Esophagus mucosa (tissue), 1 donor: ENCODE measurements around the gene NACA. TPM values are rescaled to one million over a fixed set of nuclear protein-coding genes. Genes with fewer than 3 reads are reported as not detected.
"Not testable (repeated sequence)": the region's sequence is repeated elsewhere in the genome, so short reads cannot be mapped to it uniquely, and the experiment has no call there.

Experiments
- ATAC-seq: fragments of 200-7000 bp; cut with Tn5 transposase; one replicate; pipeline ENCODE4 v1.9.1; 2020
- total RNA-seq: library from RNA; stranded (reverse); gene quantifications from one replicate; pipeline ENCODE4 v1.2.4, GENCODE V29; 2023
- donor health status: DM: yes; HTN: yes; CAD: no.

The NACA gene
- total RNA-seq: 786 TPM

GRCh38 chr12:56724972-56725722 lies at the start of gene NACA:
TSS of gene NACA (minus strand) at chr12:56725299. CDS start at chr12:56724521, 778 bp downstream.
- ATAC-seq: peak; percentile 87

GRCh38 chr12:56773113-56773512 lies 48.0 kb upstream of the NACA start:
- ATAC-seq: no peak

- ATAC-seq: no peak
Measured at GRCh38 chr12:56772625-56773024, 47.5 kb upstream of the NACA start.

- ATAC-seq: no peak
Measured at GRCh38 chr12:56769868-56770267, 44.8 kb upstream of the NACA start.

GRCh38 chr12:56768424-56768823 lies 43.3 kb upstream of the NACA start:
- ATAC-seq: no peak

- peak; percentile 21 for ATAC-seq
Measured at GRCh38 chr12:56766535-56766934, 41.4 kb upstream of the NACA start.

- ATAC-seq: no peak
Measured at GRCh38 chr12:56763753-56764657, 38.9 kb upstream of the NACA start.

DNA sequence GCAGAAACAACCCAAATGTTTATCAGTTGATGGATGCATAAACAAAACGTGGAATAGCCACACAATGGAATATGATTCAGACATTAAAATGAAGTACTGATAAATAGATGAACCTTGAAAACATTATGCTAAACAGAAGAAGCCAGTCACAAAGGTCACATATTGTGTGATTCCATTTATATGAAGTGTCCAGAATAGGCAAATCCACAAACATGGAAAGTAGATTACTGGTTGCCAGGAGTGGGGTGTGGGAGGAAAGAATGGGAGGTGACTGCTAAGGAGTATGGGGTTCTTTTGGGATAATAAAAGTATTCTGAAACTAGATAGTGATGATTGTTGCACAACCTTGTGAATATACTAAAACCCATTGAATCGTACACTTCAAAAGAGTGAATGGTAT lies 36.7 kb upstream of the NACA start:
- no peak for ATAC-seq

GRCh38 chr12:56760460-56760859 lies 35.4 kb upstream of the NACA start:
- ATAC-seq: no peak

- no peak for ATAC-seq
Measured at GRCh38 chr12:56759263-56759908, 34.3 kb upstream of the NACA start.

- no peak for ATAC-seq
Measured at GRCh38 chr12:56758728-56759262, 33.7 kb upstream of the NACA start.

- ATAC-seq: not testable (repeated sequence)
Measured at GRCh38 chr12:56757971-56758370, 32.9 kb upstream of the NACA start.

- no peak for ATAC-seq
Measured at GRCh38 chr12:56753566-56753965, 28.5 kb upstream of the NACA start.

- ATAC-seq: peak; percentile 86
Measured at GRCh38 chr12:56751712-56752598, 26.9 kb upstream of the NACA start, which contains the start of gene PRIM1. TSS of gene PRIM1 (minus strand) at chr12:56752323. CDS start at chr12:56752298, 25 bp downstream.

DNA sequence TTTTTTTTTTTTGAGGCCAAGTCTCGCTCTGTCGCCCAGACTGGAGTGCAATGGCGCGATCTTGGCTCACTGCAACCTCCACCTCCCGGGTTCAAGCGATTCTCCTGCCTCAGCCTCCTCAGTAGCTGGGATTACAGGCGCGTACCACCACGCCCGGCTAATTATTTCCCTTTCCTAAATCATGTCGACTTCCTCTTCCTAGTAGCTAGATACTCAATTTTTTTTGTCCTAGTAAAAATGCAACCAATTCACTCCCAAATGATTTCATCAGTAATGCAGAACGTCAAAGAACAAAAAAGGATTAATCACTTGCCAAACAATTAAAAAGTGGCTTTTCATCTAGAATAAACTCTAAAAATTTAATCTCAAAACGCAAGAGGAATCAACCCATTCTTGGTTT lies 25.5 kb upstream of the NACA start:
- ATAC-seq: not testable (repeated sequence)

DNA sequence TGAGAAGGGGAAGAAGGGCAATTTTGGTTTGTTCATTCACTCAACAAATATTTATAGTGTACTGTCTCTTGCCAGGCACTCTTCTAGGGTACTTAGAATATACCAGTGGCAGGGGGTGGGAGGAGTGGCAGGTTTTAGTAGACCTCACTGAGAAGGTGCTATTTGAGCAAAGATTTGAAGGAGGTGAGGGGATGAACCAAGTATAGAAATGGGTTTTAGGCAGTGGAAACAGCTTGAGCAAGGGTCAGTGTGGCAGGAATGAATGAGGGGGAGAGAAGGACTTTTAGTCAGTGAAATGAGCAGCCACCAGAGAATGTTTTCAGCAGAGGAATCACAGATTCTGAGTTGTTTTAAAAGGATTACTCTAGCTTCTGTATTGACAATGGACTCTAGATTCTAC lies 24.8 kb upstream of the NACA start:
- no peak for ATAC-seq

DNA sequence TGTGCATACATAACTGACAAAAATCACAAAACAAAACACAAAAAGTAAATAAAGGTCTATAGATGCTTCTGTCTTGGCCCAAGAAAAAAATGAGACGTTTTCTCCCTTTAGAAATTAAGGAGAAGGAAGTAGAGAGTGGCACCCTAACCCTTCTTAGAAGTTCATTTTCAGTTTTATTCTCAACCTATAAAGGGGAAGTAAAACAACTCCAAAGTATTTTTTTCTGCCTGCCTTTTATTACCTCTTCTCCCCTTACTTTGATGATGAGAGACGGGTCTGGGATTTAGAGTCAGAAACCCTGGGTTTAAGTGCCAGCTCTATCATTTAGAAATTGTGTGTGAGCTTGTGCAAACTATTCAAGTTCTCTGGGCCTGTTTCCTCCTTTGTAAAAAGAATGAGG lies 24.3 kb upstream of the NACA start:
- ATAC-seq: no peak

GRCh38 chr12:56728139-56728861 lies 3.2 kb upstream of the NACA start:
- ATAC-seq: no peak

- ATAC-seq: not testable (repeated sequence)
Measured at GRCh38 chr12:56726196-56726675, 1.1 kb upstream of the NACA start.

GRCh38 chr12:56725723-56726102 lies 614 bp upstream of the NACA start:
- ATAC-seq: no peak

- no peak for ATAC-seq
Measured at GRCh38 chr12:56724701-56724971, 463 bp downstream of the NACA start.
